ENCODE results near the gene CFAP57. TPM values are rescaled to one million over a fixed set of nuclear protein-coding genes. Genes with fewer than 3 reads are reported as not detected.

Gene CFAP57
- total and polyA plus RNA-seq, 2 donors (not counting 1 experiment from before 2014, with no cell fraction given) = 0.07 to 0.44 TPM

- H3K4me2 ChIP-seq (replicated peaks; ENCODE audit: low read depth, low read length, poor library complexity, severe bottlenecking) = no peak overlapping the region
- intact Hi-C loops (cut with micrococcal nuclease) = no loop called here
- no peaks in the 10 kb centered on the region for H4K20me1 ChIP-seq (ENCODE audit: control insufficient read depth, insufficient read depth, low read length, poor library complexity, severe bottlenecking)
- 60% methylated on average over 4 of the region's 5 CpGs for WGBS (ENCODE audit: insufficient coverage)
- H3K9me3 ChIP-seq (ENCODE audit: control extremely low read depth in 1 of 3, control insufficient read depth in 2 of 3, insufficient read depth in 1 of 3, low read length in 2 of 3) = no peaks in the 10 kb centered on the region
- no peaks in the 10 kb centered on the region for H3K79me2 ChIP-seq (ENCODE audit: control insufficient read depth, insufficient read depth, low read length)
- no peaks in the 10 kb centered on the region for H3K27me3 Mint-ChIP-seq
- H3K27ac ChIP-seq (ENCODE audit: low read length in 2 of 2) = no peak overlapping the region
- no peaks in the 10 kb centered on the region for H3K4me1 Mint-ChIP-seq
- no peaks in the 10 kb centered on the region for H3K4me1 ChIP-seq (ENCODE audit: control insufficient read depth in 2 of 2, insufficient read depth in 2 of 2, low read length in 2 of 2)
- ChIA-PET CTCF (no interaction called here), POLR2A (no interaction called here)
- no peaks in the 10 kb centered on the region for H3K27me3 ChIP-seq (replicated peaks in 1 of 4; ENCODE audit: control extremely low read depth in 1 of 4, control insufficient read depth in 3 of 4, insufficient read depth in 4 of 4, low read length in 3 of 4)
- no peaks in the 10 kb centered on the region for H3K9me3 Mint-ChIP-seq (ENCODE audit: insufficient read depth)
- H3K4me3 Mint-ChIP-seq = no peak overlapping the region
- DNase-seq = no peak
- H3K27ac Mint-ChIP-seq = no peak overlapping the region
- ATAC-seq (ENCODE audit: low read depth) = no peak
- no peak overlapping the region for H3K9ac ChIP-seq (ENCODE audit: low read length)
- TF ChIP-seq EZH2 (IDR thresholded peaks at IDR 0.05; ENCODE audit: borderline replicate concordance, insufficient read depth, low read depth, low read length, poor library complexity, severe bottlenecking) (no peak), CTCF (IDR thresholded peaks at IDR 0.05) (no peak)
- H3K36me3 ChIP-seq (replicated peaks in 1 of 2; ENCODE audit: control extremely low read depth in 1 of 2, control insufficient read depth in 1 of 2, extremely low read depth in 1 of 2, insufficient read depth in 2 of 2, low read length in 1 of 2) = no peaks in the 10 kb centered on the region
- H3K4me3 ChIP-seq (ENCODE audit: control extremely low read depth in 1 of 5, extremely low read depth in 1 of 5, insufficient read depth in 1 of 5, low read depth in 2 of 5, low read length in 4 of 5) = no peak overlapping the region
- no peak overlapping the region for H2AFZ ChIP-seq (ENCODE audit: insufficient read depth, low read depth, low read length, poor library complexity, severe bottlenecking)
These were observed 120.5 kb downstream of the CFAP57 start for GRCh38 chr1:43292679-43293078.

GRCh38 chr1:43293176-43293575 is 121.0 kb downstream of the CFAP57 start:
- Mint-ChIP-seq H3K9me3 (ENCODE audit: insufficient read depth) (no peaks in the 10 kb centered on the region), H3K4me1 (no peaks in the 10 kb centered on the region), H3K27me3 (no peaks in the 10 kb centered on the region), H3K27ac (no peak overlapping the region), H3K4me3 (no peak overlapping the region)
- Histone ChIP-seq H3K9me3 (ENCODE audit: control extremely low read depth in 1 of 3, control insufficient read depth in 2 of 3, insufficient read depth in 1 of 3, low read length in 2 of 3) (no peaks in the 10 kb centered on the region), H4K20me1 (ENCODE audit: control insufficient read depth, insufficient read depth, low read length, poor library complexity, severe bottlenecking) (no peaks in the 10 kb centered on the region), H3K9ac (ENCODE audit: low read length) (no peak overlapping the region), H3K79me2 (ENCODE audit: control insufficient read depth, insufficient read depth, low read length) (no peaks in the 10 kb centered on the region), H2AFZ (ENCODE audit: insufficient read depth, low read depth, low read length, poor library complexity, severe bottlenecking) (no peak overlapping the region), H3K4me1 (ENCODE audit: control insufficient read depth in 2 of 2, insufficient read depth in 2 of 2, low read length in 2 of 2) (no peaks in the 10 kb centered on the region), H3K27me3 (replicated peaks in 1 of 4; ENCODE audit: control extremely low read depth in 1 of 4, control insufficient read depth in 3 of 4, insufficient read depth in 4 of 4, low read length in 3 of 4) (no peaks in the 10 kb centered on the region), H3K4me2 (replicated peaks; ENCODE audit: low read depth, low read length, poor library complexity, severe bottlenecking) (no peak overlapping the region), H3K4me3 (ENCODE audit: control extremely low read depth in 1 of 5, extremely low read depth in 1 of 5, insufficient read depth in 1 of 5, low read depth in 2 of 5, low read length in 4 of 5) (no peak overlapping the region), H3K27ac (ENCODE audit: low read length in 2 of 2) (no peak overlapping the region), H3K36me3 (replicated peaks in 1 of 2; ENCODE audit: control extremely low read depth in 1 of 2, control insufficient read depth in 1 of 2, extremely low read depth in 1 of 2, insufficient read depth in 2 of 2, low read length in 1 of 2) (no peaks in the 10 kb centered on the region)
- POLR2A ChIA-PET = no interaction called here
- ATAC-seq (ENCODE audit: low read depth) (no peak), DNase-seq (no peak)
- intact Hi-C loops (cut with micrococcal nuclease) = no loop called here
- CTCF ChIA-PET = no interaction called here
- WGBS (ENCODE audit: insufficient coverage) = 74% methylated on average over 2 of the region's 2 CpGs
- no peak for TF ChIP-seq EZH2 (IDR thresholded peaks at IDR 0.05; ENCODE audit: borderline replicate concordance, insufficient read depth, low read depth, low read length, poor library complexity, severe bottlenecking)
- TF ChIP-seq CTCF (IDR thresholded peaks at IDR 0.05) = no peak
